CD4-positive, alpha-beta memory T cell (primary cell): ENCODE data around the gene CDH13. TPM values are rescaled to one million over a fixed set of nuclear protein-coding genes. Genes with fewer than 3 reads are reported as not detected.

Source experiments
- CTCF ChIA-PET: fragments of 350-600 bp; sonication (Branson Sonifier 250); formaldehyde crosslinking; loops from one replicate; lab custom pipeline; 2021; ENCODE audit warnings: inconsistent platforms; ENCODE audit not compliant: partially characterized antibody; lab: Charles Lee
- POLR2A ChIA-PET: fragments of 350-600 bp; sonication (Branson Sonifier 250); formaldehyde crosslinking; loops from one replicate; lab custom pipeline; 2021; ENCODE audit not compliant: partially characterized antibody; lab: Charles Lee
- DNase-seq, 5 donors: peaks; one replicate each; pipeline versions ENCODE4 v3.0.0 to v3.0.0-alpha.2; 2020 to 2022; ENCODE audit warnings: mixed read lengths in 1 of 5
- H3K27ac ChIP-seq: one replicate; pipeline ENCODE4 v1.7.0; 2013; ENCODE audit warnings: low read depth, low read length
- H3K27me3 ChIP-seq: 2 replicates; pipeline ENCODE4 v1.7.0; 2013; ENCODE audit warnings: mild to moderate bottlenecking, low read length, moderate library complexity; ENCODE audit not compliant: insufficient read depth
- H3K36me3 ChIP-seq: 2 replicates; pipeline ENCODE4 v1.7.0; 2013; ENCODE audit warnings: mild to moderate bottlenecking, low read length, moderate library complexity; ENCODE audit not compliant: insufficient read depth
- H3K4me1 ChIP-seq: 2 replicates; pipeline ENCODE4 v1.7.0; 2013; ENCODE audit warnings: mild to moderate bottlenecking, low read length, moderate library complexity; ENCODE audit not compliant: insufficient read depth
- H3K4me3 ChIP-seq, 2 donors: one replicate each; pipeline ENCODE4 v1.7.0; 2013; ENCODE audit warnings: low read length in 2 of 2, mild to moderate bottlenecking in 1 of 2
- H3K9me3 ChIP-seq, 2 donors: one replicate each; pipeline ENCODE4 v1.7.0; 2013; ENCODE audit warnings: low read length in 2 of 2, control low read depth in 1 of 2; ENCODE audit not compliant: control insufficient read depth in 1 of 2
- H3K27ac Mint-ChIP-seq, 7 donors: one replicate each; pipeline ENCODE4 v1.8.0; 2020 to 2021; ENCODE audit warnings: mixed read lengths in 7 of 7, mild to moderate bottlenecking in 6 of 7, inconsistent platforms in 3 of 7, moderate library complexity in 3 of 7
- H3K27me3 Mint-ChIP-seq, 2 donors: one replicate each; pipeline ENCODE4 v1.8.0; 2020 to 2021; ENCODE audit warnings: mixed read lengths in 2 of 2
- H3K36me3 Mint-ChIP-seq, 2 donors: one replicate each; pipeline ENCODE4 v1.8.0; 2020 to 2021; ENCODE audit warnings: mixed read lengths in 2 of 2, inconsistent platforms in 1 of 2, mild to moderate bottlenecking in 1 of 2
- H3K4me1 Mint-ChIP-seq, 4 donors: one replicate each; pipeline ENCODE4 v1.8.0; 2020 to 2021; ENCODE audit warnings: mixed read lengths in 4 of 4, mild to moderate bottlenecking in 1 of 4
- H3K4me3 Mint-ChIP-seq, 8 donors: one replicate each; pipeline ENCODE4 v1.8.0; 2020 to 2021; ENCODE audit warnings: mixed read lengths in 8 of 8, mild to moderate bottlenecking in 7 of 8, moderate library complexity in 6 of 8, inconsistent platforms in 3 of 8
- H3K9me3 Mint-ChIP-seq, 8 donors: one replicate each; pipeline ENCODE4 v1.8.0; 2020 to 2021; ENCODE audit warnings: mixed read lengths in 8 of 8, mild to moderate bottlenecking in 5 of 8, inconsistent platforms in 3 of 8, moderate library complexity in 1 of 8
- intact Hi-C: fragments of 100-400 bp; cut with micrococcal nuclease; formaldehyde crosslinking; loops from one replicate; pipeline ENCODE4 v1.15.1; 2023
- polyA plus RNA-seq, 2 donors: library from polyadenylated mRNA; unstranded; fragments of 300-500 nt; fragmentation: Illumina TruSeq; gene quantifications; one replicate each; pipeline ENCODE4 v1.2.3, GENCODE V29; 2021
- total RNA-seq, 2 experiments: library from RNA; stranded (reverse); gene quantifications; one replicate each; pipeline ENCODE4 v1.2.3, GENCODE V29; 2021

Gene CDH13
- total and polyA plus RNA-seq, 4 experiments from 2014 or later: not detected

GRCh38 chr16:83312718-83313245 lies 686.0 kb downstream of the CDH13 start:
- H3K4me1 ChIP-seq: no peaks in the 10 kb centered on the region
- intact Hi-C loops: no loop called here
- Mint-ChIP-seq H3K36me3 (no peaks in the 10 kb centered on the region), H3K9me3 (peaks cover 0 to 4% (median 0%) of the 10 kb centered on the region in 8 donors), H3K4me1 (no peaks in the 10 kb centered on the region), H3K4me3 (no peak overlapping the region), H3K27ac (no peak overlapping the region), H3K27me3 (peaks cover 0 to 7% of the 10 kb centered on the region in 2 donors)
- ChIA-PET POLR2A (no interaction called here), CTCF (no interaction called here)
- H3K36me3 ChIP-seq: no peaks in the 10 kb centered on the region
- DNase-seq: no peak
- no peaks in the 10 kb centered on the region for H3K27me3 ChIP-seq
- H3K27ac ChIP-seq: no peak overlapping the region
- H3K4me3 ChIP-seq: no peak overlapping the region
- H3K9me3 ChIP-seq: no peaks in the 10 kb centered on the region

DNA sequence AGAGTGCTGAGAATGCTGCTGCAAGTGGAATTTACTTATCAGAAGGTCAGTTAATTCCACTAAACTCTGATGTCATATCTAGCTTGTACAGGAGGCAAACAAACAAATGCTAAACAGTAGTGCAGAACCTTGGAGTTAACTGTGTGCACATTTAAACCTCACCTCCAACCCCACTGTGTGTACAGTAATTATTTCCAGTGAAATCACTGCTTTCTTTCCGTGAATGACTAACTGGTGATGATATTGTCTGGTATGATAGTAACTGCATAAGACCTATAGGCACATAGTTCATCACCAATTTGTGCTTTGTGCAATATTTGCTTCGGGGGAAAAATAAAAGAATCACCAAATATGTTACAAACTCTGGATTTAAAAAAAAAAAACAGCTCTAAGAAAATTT lies 688.5 kb downstream of the CDH13 start:
- Mint-ChIP-seq H3K27me3 (peaks cover 0 to 3% of the 10 kb centered on the region in 2 donors), H3K4me3 (no peak overlapping the region), H3K27ac (no peak overlapping the region), H3K9me3 (peaks cover 0 to 4% (median 0%) of the 10 kb centered on the region in 8 donors), H3K4me1 (no peaks in the 10 kb centered on the region), H3K36me3 (no peaks in the 10 kb centered on the region)
- no peaks in the 10 kb centered on the region for H3K27me3 ChIP-seq
- no peak for DNase-seq
- ChIA-PET CTCF (no interaction called here), POLR2A (no interaction called here)
- no peak overlapping the region for H3K4me3 ChIP-seq
- H3K9me3 ChIP-seq: no peaks in the 10 kb centered on the region
- no peak overlapping the region for H3K27ac ChIP-seq
- no peaks in the 10 kb centered on the region for H3K4me1 ChIP-seq
- H3K36me3 ChIP-seq: no peaks in the 10 kb centered on the region
- intact Hi-C loops: no loop called here

DNA sequence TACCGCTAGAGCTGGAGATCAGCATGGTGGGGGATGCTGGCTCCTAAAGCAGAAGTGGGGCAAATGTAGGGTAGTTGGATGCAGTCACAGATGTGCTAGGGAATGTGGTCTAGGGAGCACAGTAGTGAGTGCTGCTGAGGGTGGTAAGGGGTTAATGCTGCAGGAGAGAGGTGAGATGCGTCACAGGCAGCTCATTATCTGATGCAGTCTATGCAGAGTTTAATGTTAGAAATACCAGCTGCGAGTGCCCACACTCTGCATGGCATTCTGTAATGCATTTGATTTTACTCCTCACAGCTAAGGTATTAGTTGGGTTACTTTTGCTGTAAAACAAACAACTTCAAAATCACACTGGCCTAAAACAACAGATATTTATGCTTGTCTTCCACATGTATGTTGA lies 689.7 kb downstream of the CDH13 start:
- no peaks in the 10 kb centered on the region for H3K4me1 Mint-ChIP-seq
- H3K27me3 ChIP-seq: no peaks in the 10 kb centered on the region
- no peaks in the 10 kb centered on the region for H3K4me1 ChIP-seq
- no peak for DNase-seq
- H3K27ac ChIP-seq: no peak overlapping the region
- H3K4me3 ChIP-seq: no peak overlapping the region
- no peaks in the 10 kb centered on the region for H3K36me3 ChIP-seq
- ChIA-PET CTCF (no interaction called here), POLR2A (no interaction called here)
- no peaks in the 10 kb centered on the region for H3K9me3 ChIP-seq
- intact Hi-C loops: no loop called here
- no peak overlapping the region for H3K4me3 Mint-ChIP-seq
- peaks cover 0 to 3% of the 10 kb centered on the region in 2 donors for H3K27me3 Mint-ChIP-seq
- no peaks in the 10 kb centered on the region for H3K36me3 Mint-ChIP-seq
- peaks cover 0 to 4% (median 0%) of the 10 kb centered on the region in 8 donors for H3K9me3 Mint-ChIP-seq
- no peak overlapping the region for H3K27ac Mint-ChIP-seq

DNA sequence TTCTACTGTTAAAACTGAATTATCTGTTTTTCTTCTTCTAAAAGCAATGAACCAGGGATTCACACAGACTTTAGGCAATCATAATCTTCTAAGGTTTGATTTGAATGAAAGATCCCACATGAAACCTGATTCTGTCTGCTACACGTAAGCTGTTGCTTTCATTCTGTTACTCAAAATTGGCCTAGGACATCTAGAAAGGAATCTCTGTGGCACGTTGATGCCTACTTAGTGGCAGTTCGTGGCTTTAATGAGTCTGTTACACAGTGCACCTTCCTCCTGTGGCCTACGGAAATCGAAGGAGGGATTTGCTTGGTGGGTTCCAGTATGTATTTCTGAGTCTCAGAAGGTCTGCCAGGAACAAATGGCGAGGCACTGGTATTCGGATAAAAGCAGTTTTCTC lies 691.6 kb downstream of the CDH13 start:
- Histone ChIP-seq H3K9me3 (no peaks in the 10 kb centered on the region), H3K27me3 (no peaks in the 10 kb centered on the region), H3K27ac (no peak overlapping the region), H3K36me3 (no peaks in the 10 kb centered on the region), H3K4me1 (no peaks in the 10 kb centered on the region), H3K4me3 (no peak overlapping the region)
- intact Hi-C loops: no loop called here
- H3K36me3 Mint-ChIP-seq: no peaks in the 10 kb centered on the region
- peaks cover 0 to 4% (median 0%) of the 10 kb centered on the region in 8 donors for H3K9me3 Mint-ChIP-seq
- POLR2A ChIA-PET: no interaction called here
- H3K27ac Mint-ChIP-seq: no peak overlapping the region
- H3K4me1 Mint-ChIP-seq: no peaks in the 10 kb centered on the region
- H3K4me3 Mint-ChIP-seq: no peak overlapping the region
- CTCF ChIA-PET: no interaction called here
- DNase-seq: no peak
- peaks cover 0 to 3% of the 10 kb centered on the region in 2 donors for H3K27me3 Mint-ChIP-seq

GRCh38 chr16:83328936-83329335 lies 702.2 kb downstream of the CDH13 start:
- Histone ChIP-seq H3K27me3 (no peaks in the 10 kb centered on the region), H3K36me3 (no peaks in the 10 kb centered on the region), H3K4me3 (no peak overlapping the region), H3K4me1 (no peaks in the 10 kb centered on the region), H3K27ac (no peak overlapping the region), H3K9me3 (no peaks in the 10 kb centered on the region)
- intact Hi-C loops: no loop called here
- Mint-ChIP-seq H3K9me3 (peaks cover 0 to 3% (median 0%) of the 10 kb centered on the region in 8 donors), H3K36me3 (no peaks in the 10 kb centered on the region), H3K27ac (no peak overlapping the region), H3K4me1 (no peaks in the 10 kb centered on the region), H3K27me3 (peaks cover 0 to 2% of the 10 kb centered on the region in 2 donors), H3K4me3 (no peak overlapping the region)
- ChIA-PET CTCF (no interaction called here), POLR2A (no interaction called here)
- DNase-seq: no peak

GRCh38 chr16:83329441-83329840 lies 702.7 kb downstream of the CDH13 start:
- POLR2A ChIA-PET: no interaction called here
- H3K4me3 Mint-ChIP-seq: peak overlapping the region in 1 of 8 donors; percentile 43
- Histone ChIP-seq H3K4me1 (no peaks in the 10 kb centered on the region), H3K27ac (no peak overlapping the region), H3K9me3 (no peaks in the 10 kb centered on the region), H3K27me3 (no peaks in the 10 kb centered on the region), H3K36me3 (no peaks in the 10 kb centered on the region), H3K4me3 (no peak overlapping the region)
- CTCF ChIA-PET: no interaction called here
- H3K36me3 Mint-ChIP-seq: no peaks in the 10 kb centered on the region
- no peaks in the 10 kb centered on the region for H3K4me1 Mint-ChIP-seq
- intact Hi-C loops: no loop called here
- H3K9me3 Mint-ChIP-seq: peaks cover 0 to 3% (median 0%) of the 10 kb centered on the region in 8 donors
- DNase-seq: no peak
- no peaks in the 10 kb centered on the region for H3K27me3 Mint-ChIP-seq
- H3K27ac Mint-ChIP-seq: no peak overlapping the region

- Mint-ChIP-seq H3K9me3 (peaks cover 0 to 3% (median 0%) of the 10 kb centered on the region in 8 donors), H3K36me3 (no peaks in the 10 kb centered on the region), H3K4me1 (no peaks in the 10 kb centered on the region), H3K27ac (no peak overlapping the region), H3K4me3 (no peak overlapping the region), H3K27me3 (no peaks in the 10 kb centered on the region)
- POLR2A ChIA-PET: no interaction called here
- Histone ChIP-seq H3K4me1 (no peaks in the 10 kb centered on the region), H3K36me3 (no peaks in the 10 kb centered on the region), H3K27ac (no peak overlapping the region), H3K9me3 (no peaks in the 10 kb centered on the region), H3K4me3 (no peak overlapping the region), H3K27me3 (no peaks in the 10 kb centered on the region)
- no peak for DNase-seq
- intact Hi-C loops: no loop called here
- CTCF ChIA-PET: no interaction called here
These were observed 703.5 kb downstream of the CDH13 start for GRCh38 chr16:83330251-83330650.

GRCh38 chr16:83335076-83335475 lies 708.3 kb downstream of the CDH13 start:
- Histone ChIP-seq H3K4me1 (no peaks in the 10 kb centered on the region), H3K4me3 (no peak overlapping the region), H3K36me3 (no peaks in the 10 kb centered on the region), H3K9me3 (no peaks in the 10 kb centered on the region), H3K27ac (no peak overlapping the region), H3K27me3 (no peaks in the 10 kb centered on the region)
- no peaks in the 10 kb centered on the region for H3K9me3 Mint-ChIP-seq
- H3K4me3 Mint-ChIP-seq: no peak overlapping the region
- POLR2A ChIA-PET: no interaction called here
- no peak overlapping the region for H3K27ac Mint-ChIP-seq
- no peaks in the 10 kb centered on the region for H3K27me3 Mint-ChIP-seq
- H3K36me3 Mint-ChIP-seq: no peaks in the 10 kb centered on the region
- CTCF ChIA-PET: no interaction called here
- no peaks in the 10 kb centered on the region for H3K4me1 Mint-ChIP-seq
- no peak for DNase-seq
- intact Hi-C loops: no loop called here
